H1 (cell line): ENCODE results near the gene SSR1. TPM values are rescaled to one million over a fixed set of nuclear protein-coding genes. Genes with fewer than 3 reads are reported as not detected.

Experiments used
- CTCF ChIA-PET: fragments of 300-600 bp; sonication (Branson Sonifier 250); formaldehyde crosslinking; loops from one replicate; lab custom pipeline; 2021; ENCODE audit not compliant: partially characterized antibody; lab: Charles Lee
- POLR2A ChIA-PET: fragments of 300-600 bp; sonication (Branson Sonifier 250); formaldehyde crosslinking; loops from one replicate; lab custom pipeline; 2021; ENCODE audit warnings: inconsistent platforms; ENCODE audit not compliant: partially characterized antibody; lab: Charles Lee
- DNase-seq, 2 experiments: peaks; one replicate each; pipeline versions ENCODE4 v3.0.0 to v3.0.0-alpha.2; 2010 to 2022; ENCODE audit warnings: low spot score in 2 of 2, low read depth in 1 of 2, mixed read lengths in 1 of 2
- FAIRE-seq: peaks from 2 replicates; lab custom pipeline; 2011; peaks lifted over from hg19 to GRCh38; lab: Jason Lieb, UNC
- H2AFZ ChIP-seq: 2 replicates; pipeline ENCODE4 v1.8.1; 2012; ENCODE audit warnings: low read length, inconsistent platforms
- H2AK5ac ChIP-seq: 2 replicates; pipeline ENCODE4 v1.6.1; 2013; ENCODE audit warnings: low read depth, low read length
- H2BK120ac ChIP-seq: replicated peaks from 2 replicates; pipeline ENCODE3; 2013; ENCODE audit warnings: low read depth, low read length, inconsistent platforms
- H2BK12ac ChIP-seq: 2 replicates; pipeline ENCODE4 v1.6.1; 2013; ENCODE audit warnings: low read depth, low read length
- H2BK15ac ChIP-seq: 2 replicates; pipeline ENCODE4 v1.6.1; 2013; ENCODE audit warnings: low read length
- H2BK20ac ChIP-seq: 2 replicates; pipeline ENCODE4 v1.6.1; 2013; ENCODE audit warnings: low read length
- H2BK5ac ChIP-seq: 2 replicates; pipeline ENCODE4 v1.6.1; 2013; ENCODE audit warnings: low read depth, low read length
- H3K14ac ChIP-seq: 2 replicates; pipeline ENCODE4 v1.6.1; 2013; ENCODE audit warnings: inconsistent platforms; ENCODE audit not compliant: insufficient read length
- H3K18ac ChIP-seq: 2 replicates; pipeline ENCODE4 v1.6.1; 2013; ENCODE audit warnings: low read length; ENCODE audit errors: extremely low read depth
- H3K23ac ChIP-seq: 2 replicates; pipeline ENCODE4 v1.6.1; 2013; ENCODE audit warnings: inconsistent platforms; ENCODE audit not compliant: insufficient read length
- H3K23me2 ChIP-seq: 2 replicates; pipeline ENCODE4 v1.6.1; 2013; ENCODE audit warnings: low read depth, low read length
- H3K27ac ChIP-seq: 2 replicates; pipeline ENCODE4 v1.6.1; 2011; ENCODE audit warnings: low read depth, low read length, inconsistent platforms
- H3K27me3 ChIP-seq, 4 experiments: replicated peaks in 1 of 4; 1 replicate in 1 of 4; 2 replicates in 3 of 4; pipeline versions ENCODE4 v1.6.1 to v1.8.1; 2011 to 2013; ENCODE audit warnings: low read length in 3 of 4, mild to moderate bottlenecking in 3 of 4, inconsistent platforms in 2 of 4, mixed read lengths in 2 of 4, moderate library complexity in 1 of 4; ENCODE audit not compliant: control insufficient read depth in 3 of 4, insufficient read depth in 3 of 4; ENCODE audit errors: extremely low read depth in 1 of 4
- H3K36me3 ChIP-seq, 4 experiments: 2 replicates each; pipeline versions ENCODE4 v1.6.1 to v1.8.1; 2011 to 2013; ENCODE audit warnings: mild to moderate bottlenecking in 4 of 4, low read length in 3 of 4, moderate library complexity in 2 of 4, control low read depth in 1 of 4, inconsistent platforms in 1 of 4; ENCODE audit not compliant: insufficient read depth in 4 of 4, control insufficient read depth in 2 of 4
- H3K4ac ChIP-seq: replicated peaks from 2 replicates; pipeline ENCODE3; 2013; ENCODE audit warnings: low read length, low read depth, mixed read lengths, inconsistent platforms; ENCODE audit not compliant: insufficient read length
- H3K4me1 ChIP-seq, 4 experiments: replicated peaks in 1 of 4; 1 replicate in 1 of 4; 2 replicates in 3 of 4; pipeline versions ENCODE4 v1.6.1 to v1.8.1; 2011 to 2013; ENCODE audit warnings: low read length in 3 of 4, inconsistent platforms in 2 of 4, mixed read lengths in 1 of 4; ENCODE audit not compliant: insufficient read depth in 4 of 4, control insufficient read depth in 3 of 4
- H3K4me2 ChIP-seq, 2 experiments: 2 replicates each; pipeline versions ENCODE4 v1.6.1 to v1.8.1; 2011 to 2013; ENCODE audit warnings: low read depth in 2 of 2, low read length in 2 of 2, control low read depth in 1 of 2, inconsistent platforms in 1 of 2, mild to moderate bottlenecking in 1 of 2; ENCODE audit not compliant: insufficient read depth in 1 of 2
- H3K4me3 ChIP-seq, 4 experiments: fragments of 200-600, 300-600 bp in 1 of 4; sonication (generic), shearing (Covaris generic), sonication (Bioruptor Twin) in 1 of 4; 2 replicates each; pipeline versions ENCODE4 v1.5.1 to v1.8.1; 2011 to 2016; ENCODE audit warnings: low read length in 4 of 4, low read depth in 3 of 4, control low read depth in 2 of 4, inconsistent platforms in 2 of 4, mild to moderate bottlenecking in 2 of 4, mixed read lengths in 1 of 4, moderate library complexity in 1 of 4; ENCODE audit not compliant: insufficient read depth in 2 of 4; ENCODE audit errors: extremely low read depth in 1 of 4
- H3K56ac ChIP-seq: replicated peaks from 2 replicates; pipeline ENCODE3; 2013; ENCODE audit warnings: low read depth, mild to moderate bottlenecking, mixed read lengths, low read length, inconsistent platforms; ENCODE audit not compliant: insufficient read length
- H3K79me1 ChIP-seq: 2 replicates; pipeline ENCODE4 v1.6.1; 2013; ENCODE audit warnings: low read depth, low read length, control low read depth
- H3K79me2 ChIP-seq, 2 experiments: 2 replicates each; pipeline versions ENCODE4 v1.6.1 to v1.8.1; 2012 to 2013; ENCODE audit warnings: low read length in 2 of 2, mild to moderate bottlenecking in 2 of 2, inconsistent platforms in 1 of 2; ENCODE audit not compliant: insufficient read depth in 2 of 2, control insufficient read depth in 1 of 2
- H3K9ac ChIP-seq, 4 experiments: replicated peaks in 1 of 4; 1 replicate in 1 of 4; 2 replicates in 3 of 4; pipeline versions ENCODE4 v1.6.1 to v1.8.1; 2011 to 2013; ENCODE audit warnings: low read depth in 3 of 4, low read length in 3 of 4, control low read depth in 2 of 4, mild to moderate bottlenecking in 2 of 4, moderate library complexity in 2 of 4, inconsistent platforms in 1 of 4; ENCODE audit errors: extremely low read depth in 1 of 4
- H3K9me3 ChIP-seq, 2 experiments: 2 replicates each; pipeline versions ENCODE4 v1.6.1 to v1.8.1; 2012 to 2013; ENCODE audit warnings: mild to moderate bottlenecking in 2 of 2, moderate library complexity in 2 of 2, control low read depth in 1 of 2, inconsistent platforms in 1 of 2, low read depth in 1 of 2, low read length in 1 of 2, mixed read lengths in 1 of 2; ENCODE audit not compliant: insufficient read depth in 2 of 2
- H4K20me1 ChIP-seq, 2 experiments: replicated peaks in 1 of 2; 2 replicates each; pipeline versions ENCODE3 to v1.8.1; 2011 to 2013; ENCODE audit warnings: inconsistent platforms in 2 of 2, low read length in 2 of 2, mild to moderate bottlenecking in 1 of 2; ENCODE audit not compliant: insufficient read depth in 2 of 2, control insufficient read depth in 1 of 2
- H4K5ac ChIP-seq: 2 replicates; pipeline ENCODE4 v1.6.1; 2013; ENCODE audit warnings: low read length, low read depth, mixed read lengths, inconsistent platforms; ENCODE audit not compliant: insufficient read length
- H4K8ac ChIP-seq: 2 replicates; pipeline ENCODE4 v1.8.0; 2013; ENCODE audit warnings: mild to moderate bottlenecking, moderate library complexity, low read length, inconsistent platforms; ENCODE audit not compliant: insufficient read depth; ENCODE audit errors: extremely low read depth
- H4K91ac ChIP-seq: replicated peaks from 2 replicates; pipeline ENCODE3; 2013; ENCODE audit warnings: low read length, mixed read lengths, inconsistent platforms; ENCODE audit not compliant: insufficient read length
- CBX8 ChIP-seq: fragments of 300-800, 300-1000 bp; sonication (generic); IDR thresholded peaks from 2 replicates; pipeline ENCODE4 v1.7.1; 2016; ENCODE audit warnings: low read depth, low read length, borderline replicate concordance
- CHD1 ChIP-seq: IDR thresholded peaks from 2 replicates; pipeline ENCODE4 v1.6.1; 2012; ENCODE audit warnings: low read depth, low read length, improper control_type of control experiment
- FOSL1 ChIP-seq: IDR thresholded peaks from 2 replicates; pipeline ENCODE4 v1.6.1; 2011; ENCODE audit warnings: mild to moderate bottlenecking, low read depth, low read length, moderate library complexity; ENCODE audit not compliant: insufficient read depth
- JUN ChIP-seq: IDR thresholded peaks from 2 replicates; pipeline ENCODE4 v1.6.1; 2011; ENCODE audit warnings: low read depth, mild to moderate bottlenecking, improper control_type of control experiment, low read length
- RFX5 ChIP-seq: IDR thresholded peaks from 2 replicates; pipeline ENCODE4 v1.6.1; 2011; ENCODE audit warnings: low read depth, low read length, improper control_type of control experiment, borderline replicate concordance
- SIRT6 ChIP-seq: IDR thresholded peaks from one replicate; pipeline ENCODE4 v1.7.1; 2012; ENCODE audit warnings: low read length, inconsistent platforms
- TEAD4 ChIP-seq: IDR thresholded peaks from 2 replicates; pipeline ENCODE4 v1.6.1; 2012; ENCODE audit warnings: low read depth, low read length, inconsistent platforms, mixed read lengths
- YY1 ChIP-seq: IDR thresholded peaks from 2 replicates; pipeline ENCODE4 v1.6.1; 2011; ENCODE audit warnings: low read depth, mild to moderate bottlenecking, low read length
- ZNF274 ChIP-seq: IDR thresholded peaks from 2 replicates; pipeline ENCODE4 v1.7.0; 2012; ENCODE audit warnings: low read length, borderline replicate concordance; ENCODE audit errors: extremely low read depth
- WGBS, 2 experiments: shearing (Covaris generic) in 1 of 2; methylation state at CpG; one replicate each; pipeline versions ENCODE4 v1.1.6 to v1.1.7; 2013 to 2015; ENCODE audit warnings: low lambda C conversion rate in 2 of 2, mixed read lengths in 2 of 2, inconsistent platforms in 1 of 2, low coverage in 1 of 2, missing lambda C conversion rate in 1 of 2; ENCODE audit not compliant: insufficient replicate concordance in 2 of 2, insufficient coverage in 1 of 2, insufficient read length in 1 of 2; ENCODE audit errors: extremely low coverage in 1 of 2, missing lambda C conversion rate in 1 of 2; 5-methylcytosine and 5-hydroxymethylcytosine counted together
- polyA plus RNA-seq, 7 experiments: library from polyadenylated mRNA; depleted of rRNA in 3 of 7; stranded (reverse) in 5 of 7; unstranded in 2 of 7; fragments of >200 nt in 5 of 7; fragments of 200-250 nt in 2 of 7; gene quantifications; 1 replicate in 5 of 7; 2 replicates in 1 of 7; 4 replicates in 1 of 7; pipeline versions ENCODE4 v1.2.1 to v1.2.3, GENCODE V29; 2011 to 2013; ENCODE audit warnings: missing spikeins in 2 of 7, mixed read lengths in 2 of 7
- total RNA-seq: library from RNA; stranded (reverse); fragmentation: NEBNext Ultra II Directional; extraction: Animal tissue kit (Norgen Biotek cat#: 25700); gene quantifications from 2 replicates; pipeline ENCODE4 v1.2.1, GENCODE V29; 2021
- TF ChIP-seq, protein P1 (sequence below): IDR thresholded peaks from 2 replicates; pipeline ENCODE4 v1.6.1; 2012; ENCODE audit warnings: low read length, inconsistent platforms
- TF ChIP-seq, protein P2 (sequence below): IDR thresholded peaks from 2 replicates; pipeline ENCODE4 v1.6.1; 2012; ENCODE audit warnings: inconsistent platforms
- TF ChIP-seq, protein P3 (sequence below): IDR thresholded peaks from 2 replicates; pipeline ENCODE4 v1.6.1; 2011; ENCODE audit warnings: low read length, improper control_type of control experiment

The SSR1 gene
- total and polyA plus RNA-seq, 2 of the 8 experiments (the other 6 are each of a cell fraction or from before 2014, with no cell fraction given), result 26.6 to 117 TPM

DNA sequence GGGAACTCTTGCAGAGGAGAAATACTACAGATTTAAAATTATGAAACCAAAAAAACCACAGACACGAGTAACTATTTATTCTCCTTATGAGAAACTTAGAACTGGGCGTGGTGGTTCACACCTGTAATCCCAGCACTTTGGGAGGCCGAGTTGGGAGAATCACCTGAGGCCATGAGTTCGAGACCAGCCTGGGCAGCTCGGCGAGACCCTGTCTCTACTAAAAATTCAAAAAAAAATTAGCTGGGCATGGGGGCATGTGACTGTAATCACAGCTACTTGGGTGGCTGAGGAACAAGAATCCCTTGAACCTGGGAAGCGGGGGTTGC, 36.8 kb downstream of the SSR1 start:
- no peak overlapping the region for H2AK5ac ChIP-seq
- no peak overlapping the region for H2BK12ac ChIP-seq
- no peaks in the 10 kb centered on the region for H3K79me2 ChIP-seq
- FAIRE-seq (no peak), DNase-seq (no peak)
- no peak overlapping the region for H3K18ac ChIP-seq
- H3K4me1 ChIP-seq, result no peaks in the 10 kb centered on the region
- H2BK120ac ChIP-seq, result no peak overlapping the region
- no peak overlapping the region for H2BK15ac ChIP-seq
- H3K14ac ChIP-seq, result no peak overlapping the region
- no peak overlapping the region for H3K4me3 ChIP-seq
- ChIA-PET CTCF (interaction anchor here (0.6 to 4.3 kb wide), 36 partner anchors 8 to 602 kb away, joined by 3 to 36 read pairs (median 4); no protein-coding TSS in a partner anchor), POLR2A (interaction anchor here (0.7 to 1.6 kb wide), 3 partner anchors 9 to 53 kb away, joined by 3 to 5 read pairs (median 5); no protein-coding TSS in a partner anchor)
- no peaks in the 10 kb centered on the region for H3K36me3 ChIP-seq
- no peak overlapping the region for H3K4me2 ChIP-seq
- H4K91ac ChIP-seq, result no peak overlapping the region
- no peaks in the 10 kb centered on the region for H3K79me1 ChIP-seq
- 55% methylated on average over 7 of the region's 7 CpGs; no CpG with 5 or more reads in 1 of the 2 experiments for WGBS, 2 experiments
- H3K23me2 ChIP-seq, result no peaks in the 10 kb centered on the region
- no peak overlapping the region for H4K8ac ChIP-seq
- H3K4ac ChIP-seq, result no peak overlapping the region
- H3K23ac ChIP-seq, result no peak overlapping the region
- no peak overlapping the region for H3K56ac ChIP-seq
- H2BK5ac ChIP-seq, result no peak overlapping the region
- H3K27ac ChIP-seq, result no peak overlapping the region
- H3K9me3 ChIP-seq, result no peaks in the 10 kb centered on the region
- no peak overlapping the region for H2BK20ac ChIP-seq
- no peaks in the 10 kb centered on the region for H4K20me1 ChIP-seq
- H2AFZ ChIP-seq, result no peak overlapping the region
- no peak overlapping the region for H3K9ac ChIP-seq
- no peak overlapping the region for H4K5ac ChIP-seq
- H3K27me3 ChIP-seq, result no peaks in the 10 kb centered on the region
- TF ChIP-seq, protein P1, sequence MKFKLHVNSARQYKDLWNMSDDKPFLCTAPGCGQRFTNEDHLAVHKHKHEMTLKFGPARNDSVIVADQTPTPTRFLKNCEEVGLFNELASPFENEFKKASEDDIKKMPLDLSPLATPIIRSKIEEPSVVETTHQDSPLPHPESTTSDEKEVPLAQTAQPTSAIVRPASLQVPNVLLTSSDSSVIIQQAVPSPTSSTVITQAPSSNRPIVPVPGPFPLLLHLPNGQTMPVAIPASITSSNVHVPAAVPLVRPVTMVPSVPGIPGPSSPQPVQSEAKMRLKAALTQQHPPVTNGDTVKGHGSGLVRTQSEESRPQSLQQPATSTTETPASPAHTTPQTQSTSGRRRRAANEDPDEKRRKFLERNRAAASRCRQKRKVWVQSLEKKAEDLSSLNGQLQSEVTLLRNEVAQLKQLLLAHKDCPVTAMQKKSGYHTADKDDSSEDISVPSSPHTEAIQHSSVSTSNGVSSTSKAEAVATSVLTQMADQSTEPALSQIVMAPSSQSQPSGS, result no peak
- no peak for TF ChIP-seq FOSL1
- no peak for TF ChIP-seq RFX5
- no peak for TF ChIP-seq CHD1
- no peak for TF ChIP-seq JUN
- TF ChIP-seq, protein P2, sequence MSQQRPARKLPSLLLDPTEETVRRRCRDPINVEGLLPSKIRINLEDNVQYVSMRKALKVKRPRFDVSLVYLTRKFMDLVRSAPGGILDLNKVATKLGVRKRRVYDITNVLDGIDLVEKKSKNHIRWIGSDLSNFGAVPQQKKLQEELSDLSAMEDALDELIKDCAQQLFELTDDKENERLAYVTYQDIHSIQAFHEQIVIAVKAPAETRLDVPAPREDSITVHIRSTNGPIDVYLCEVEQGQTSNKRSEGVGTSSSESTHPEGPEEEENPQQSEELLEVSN, result no peak
- TF ChIP-seq, protein P3, sequence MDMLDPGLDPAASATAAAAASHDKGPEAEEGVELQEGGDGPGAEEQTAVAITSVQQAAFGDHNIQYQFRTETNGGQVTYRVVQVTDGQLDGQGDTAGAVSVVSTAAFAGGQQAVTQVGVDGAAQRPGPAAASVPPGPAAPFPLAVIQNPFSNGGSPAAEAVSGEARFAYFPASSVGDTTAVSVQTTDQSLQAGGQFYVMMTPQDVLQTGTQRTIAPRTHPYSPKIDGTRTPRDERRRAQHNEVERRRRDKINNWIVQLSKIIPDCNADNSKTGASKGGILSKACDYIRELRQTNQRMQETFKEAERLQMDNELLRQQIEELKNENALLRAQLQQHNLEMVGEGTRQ, result no peak
- TF ChIP-seq SIRT6, result no peak
- no peak for TF ChIP-seq TEAD4
- no peak for TF ChIP-seq ZNF274
- no peak for TF ChIP-seq YY1
- no peak for TF ChIP-seq CBX8
